ENCODE measurements around the gene MYO1D.

DNA sequence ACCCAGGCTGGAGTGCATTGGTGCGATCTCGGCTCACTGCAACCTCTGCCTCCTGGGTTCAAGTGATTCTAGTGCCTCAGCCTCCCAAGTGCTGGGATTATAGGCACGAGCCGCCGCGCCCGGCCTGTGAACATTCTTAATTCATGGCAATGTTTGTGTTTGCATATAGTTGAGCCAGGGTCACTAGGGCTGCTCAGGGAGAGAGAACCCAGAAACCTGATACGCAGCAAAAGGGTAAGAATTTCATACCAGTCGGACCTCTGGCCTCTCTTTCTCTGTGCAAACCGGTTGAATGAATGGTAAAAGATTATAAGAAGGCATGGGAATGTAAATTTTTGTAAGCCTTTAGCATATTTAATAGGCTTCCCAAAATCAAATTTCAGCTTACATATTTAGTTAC, 44.1 kb upstream of the MYO1D start:
- no peak for TF ChIP-seq POLR2A (IDR thresholded peaks at IDR 0.05)
- TF ChIP-seq, protein P1, sequence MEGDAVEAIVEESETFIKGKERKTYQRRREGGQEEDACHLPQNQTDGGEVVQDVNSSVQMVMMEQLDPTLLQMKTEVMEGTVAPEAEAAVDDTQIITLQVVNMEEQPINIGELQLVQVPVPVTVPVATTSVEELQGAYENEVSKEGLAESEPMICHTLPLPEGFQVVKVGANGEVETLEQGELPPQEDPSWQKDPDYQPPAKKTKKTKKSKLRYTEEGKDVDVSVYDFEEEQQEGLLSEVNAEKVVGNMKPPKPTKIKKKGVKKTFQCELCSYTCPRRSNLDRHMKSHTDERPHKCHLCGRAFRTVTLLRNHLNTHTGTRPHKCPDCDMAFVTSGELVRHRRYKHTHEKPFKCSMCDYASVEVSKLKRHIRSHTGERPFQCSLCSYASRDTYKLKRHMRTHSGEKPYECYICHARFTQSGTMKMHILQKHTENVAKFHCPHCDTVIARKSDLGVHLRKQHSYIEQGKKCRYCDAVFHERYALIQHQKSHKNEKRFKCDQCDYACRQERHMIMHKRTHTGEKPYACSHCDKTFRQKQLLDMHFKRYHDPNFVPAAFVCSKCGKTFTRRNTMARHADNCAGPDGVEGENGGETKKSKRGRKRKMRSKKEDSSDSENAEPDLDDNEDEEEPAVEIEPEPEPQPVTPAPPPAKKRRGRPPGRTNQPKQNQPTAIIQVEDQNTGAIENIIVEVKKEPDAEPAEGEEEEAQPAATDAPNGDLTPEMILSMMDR (IDR thresholded peaks at IDR 0.05): no peak

Data from suprapubic skin (tissue), 3 donors.